ENCODE results near the gene FBN1.

The FBN1 gene

DNA sequence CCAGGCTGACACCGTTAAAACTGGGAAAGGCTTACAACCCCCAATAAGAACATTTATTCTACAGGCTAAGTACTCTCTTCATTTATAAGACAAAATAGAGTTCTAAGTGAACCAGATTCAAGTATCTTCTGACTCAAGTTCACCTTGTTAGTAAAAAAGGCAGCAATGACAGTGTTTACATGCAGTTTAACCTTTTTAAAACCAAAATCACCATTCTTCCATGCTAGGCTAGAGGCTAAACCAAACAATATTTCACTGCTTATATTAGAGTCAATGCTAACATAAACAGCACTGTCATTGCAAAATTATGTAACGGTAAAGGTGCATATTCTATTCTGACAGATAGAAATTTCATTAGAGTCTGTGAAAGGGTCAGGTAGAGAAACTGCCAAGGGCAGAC, 118.0 kb downstream of the FBN1 start:
- in situ Hi-C loops (cut with MboI; ENCODE audit: low sequenced_read_pairs): no loop called here

DNA sequence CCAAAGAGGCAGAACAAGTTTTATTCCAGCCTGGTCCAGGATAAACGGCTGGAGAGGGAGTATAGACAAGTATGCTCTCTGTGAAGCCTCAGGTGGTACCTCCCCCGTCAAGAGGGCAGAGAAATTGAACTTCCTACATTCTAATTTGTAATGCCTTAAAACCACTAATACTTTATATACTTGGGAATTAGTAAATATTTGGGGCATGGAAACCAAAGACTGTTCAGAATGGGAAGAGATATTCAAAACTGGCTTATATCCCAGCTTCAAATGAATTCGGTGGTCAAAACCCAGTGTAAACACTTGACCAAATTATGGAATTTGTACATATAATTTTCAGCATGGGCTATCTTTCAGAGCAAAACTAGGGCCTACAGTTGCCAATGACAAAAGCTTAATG, 122.6 kb downstream of the FBN1 start:
- in situ Hi-C loops (cut with MboI; ENCODE audit: low sequenced_read_pairs): no loop called here

DNA sequence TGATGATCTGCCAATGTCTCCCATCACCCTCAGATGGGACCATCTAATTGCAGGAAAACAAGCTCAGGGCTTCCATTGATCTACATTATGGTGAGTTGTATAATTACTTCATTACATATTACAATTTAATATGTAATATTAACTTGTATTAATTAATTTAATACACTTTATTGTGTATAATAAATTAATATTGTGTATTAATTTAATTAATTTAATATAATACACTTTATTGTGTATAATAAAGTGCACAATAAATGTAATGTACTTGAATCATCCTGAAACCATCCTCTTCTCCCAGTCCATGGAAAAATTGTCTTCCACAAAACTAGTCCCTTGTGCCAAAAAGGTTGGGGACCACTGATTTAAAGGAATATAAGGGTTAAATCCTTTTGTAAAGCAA, 123.4 kb downstream of the FBN1 start:
- in situ Hi-C loops (cut with MboI; ENCODE audit: low sequenced_read_pairs): no loop called here

DNA sequence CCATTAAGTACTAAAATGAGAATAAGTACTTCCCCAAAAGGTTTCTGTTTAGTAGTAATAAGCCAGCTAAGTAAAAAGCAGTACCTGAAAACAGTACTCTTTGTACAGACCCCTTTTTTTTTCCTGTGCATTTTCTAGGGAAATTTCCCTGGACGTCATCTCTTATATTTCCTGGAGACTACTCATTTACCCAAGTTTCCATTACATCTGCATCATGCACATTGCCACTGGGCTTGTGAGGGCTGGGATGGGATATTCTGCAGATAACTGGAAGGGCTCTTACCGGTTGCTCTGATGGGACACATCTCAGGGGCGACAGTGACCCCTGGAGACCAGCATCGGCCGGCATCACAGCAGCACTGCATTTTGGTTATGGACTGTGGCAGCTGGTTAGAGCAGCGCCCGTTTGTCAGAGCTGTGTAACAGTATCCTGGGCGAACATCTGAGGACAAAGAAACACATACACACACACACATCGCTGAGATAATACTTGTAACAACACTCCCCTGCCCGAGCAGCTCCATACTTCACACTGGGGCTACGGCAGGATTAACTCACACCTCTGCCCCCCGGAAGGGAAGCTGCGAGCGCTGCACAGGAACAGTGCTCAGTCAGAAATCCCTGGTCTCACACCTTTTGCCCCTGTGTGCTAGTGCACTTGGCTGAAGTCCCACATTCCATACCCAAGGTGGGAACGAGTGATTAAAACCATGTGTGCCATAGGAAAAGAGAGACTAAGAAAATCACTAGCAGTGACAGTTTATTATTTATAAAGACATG, 124.9 kb downstream of the FBN1 start:
- in situ Hi-C loops (cut with MboI; ENCODE audit: low sequenced_read_pairs): no loop called here

DNA sequence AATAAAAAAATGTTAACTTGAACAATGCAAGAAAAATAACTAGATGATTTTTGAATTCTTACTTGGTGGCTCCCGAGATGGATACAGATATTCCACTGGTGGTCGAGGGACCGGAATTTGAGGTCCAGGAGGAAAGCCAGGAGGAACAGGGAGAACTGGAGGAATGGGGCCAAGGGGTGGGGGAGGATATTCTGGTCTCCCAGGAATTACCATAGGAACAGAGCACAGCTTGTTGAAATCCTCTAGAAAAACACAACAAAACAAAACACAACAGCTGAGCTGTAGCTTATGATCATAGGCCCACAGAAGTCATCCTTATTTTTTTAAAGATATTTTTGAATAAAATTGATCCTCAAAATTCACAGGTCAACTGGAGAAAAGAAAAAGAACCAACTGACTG, 129.4 kb downstream of the FBN1 start:
- in situ Hi-C loops (cut with MboI; ENCODE audit: low sequenced_read_pairs): no loop called here

DNA sequence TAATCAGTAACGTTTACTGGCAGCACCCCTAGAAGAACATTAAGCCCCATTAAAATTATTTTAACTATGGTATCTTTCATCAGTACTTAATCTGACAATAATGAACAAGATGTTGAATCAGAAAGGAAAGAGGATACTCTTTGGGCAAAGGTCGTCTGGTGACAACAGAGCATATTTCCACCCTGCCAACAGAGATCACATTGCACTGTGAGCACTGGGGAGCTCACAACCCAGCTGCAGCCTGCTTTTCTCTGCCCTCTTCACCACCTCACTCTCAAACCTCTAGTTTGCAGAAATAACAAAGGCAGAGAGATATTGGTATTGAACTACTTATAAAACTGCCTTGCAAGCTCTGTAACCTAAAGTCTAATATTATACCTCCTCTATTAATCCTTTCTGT, 130.0 kb downstream of the FBN1 start:
- in situ Hi-C loops (cut with MboI; ENCODE audit: low sequenced_read_pairs): no loop called here

DNA sequence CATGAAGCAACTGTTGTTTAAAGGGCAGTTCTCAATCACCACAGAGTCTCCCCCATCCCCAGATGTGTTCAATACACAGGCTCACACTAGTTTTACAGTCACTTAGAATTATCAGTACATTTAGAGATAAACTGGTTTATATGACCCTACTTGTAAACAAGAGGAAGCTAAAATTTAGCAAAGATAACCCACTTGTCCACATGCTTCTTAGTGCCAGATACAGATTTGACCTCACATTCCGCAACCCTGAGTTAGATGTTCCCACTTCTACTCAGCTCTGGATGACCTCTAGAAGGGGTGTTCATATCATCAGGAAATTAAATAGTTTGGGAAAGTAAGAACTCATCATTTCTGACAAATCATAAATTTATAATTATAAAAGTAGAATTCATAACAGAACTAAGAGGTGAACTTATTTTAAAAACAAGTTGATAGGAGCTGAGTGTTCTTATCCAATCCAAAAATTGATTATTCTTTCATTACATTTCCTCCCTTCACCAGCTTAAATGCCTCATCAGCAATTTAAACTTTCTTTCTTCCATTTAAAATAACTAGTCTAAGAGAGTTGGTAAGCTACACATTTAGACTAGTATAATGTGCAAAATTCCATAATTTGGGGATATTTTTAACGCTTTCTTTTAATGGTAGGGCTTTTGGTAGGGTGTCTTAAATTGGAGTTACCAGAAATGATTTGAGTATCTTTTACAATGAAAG, 131.2 kb downstream of the FBN1 start:
- in situ Hi-C loops (cut with MboI; ENCODE audit: low sequenced_read_pairs): no loop called here

DNA sequence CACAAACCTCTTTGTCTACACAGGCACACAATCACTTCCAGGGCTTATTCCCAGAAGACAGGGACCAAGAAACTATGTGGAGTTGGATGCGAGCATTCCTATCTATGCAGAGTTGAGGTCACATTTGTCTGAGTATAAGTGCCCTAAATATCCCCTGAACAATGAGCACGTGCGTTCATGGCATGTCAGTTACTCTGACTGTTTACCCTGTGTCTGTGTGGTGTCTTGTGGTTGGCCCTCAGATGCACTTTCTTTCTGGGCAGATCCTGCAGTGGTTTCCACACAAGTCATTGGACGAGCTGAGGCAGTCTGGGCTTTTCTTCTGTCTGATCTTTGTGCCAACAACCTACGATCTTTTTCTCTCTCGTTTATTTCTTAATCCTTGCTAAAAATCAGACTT, 134.5 kb downstream of the FBN1 start:
- in situ Hi-C loops (cut with MboI; ENCODE audit: low sequenced_read_pairs): no loop called here

DNA sequence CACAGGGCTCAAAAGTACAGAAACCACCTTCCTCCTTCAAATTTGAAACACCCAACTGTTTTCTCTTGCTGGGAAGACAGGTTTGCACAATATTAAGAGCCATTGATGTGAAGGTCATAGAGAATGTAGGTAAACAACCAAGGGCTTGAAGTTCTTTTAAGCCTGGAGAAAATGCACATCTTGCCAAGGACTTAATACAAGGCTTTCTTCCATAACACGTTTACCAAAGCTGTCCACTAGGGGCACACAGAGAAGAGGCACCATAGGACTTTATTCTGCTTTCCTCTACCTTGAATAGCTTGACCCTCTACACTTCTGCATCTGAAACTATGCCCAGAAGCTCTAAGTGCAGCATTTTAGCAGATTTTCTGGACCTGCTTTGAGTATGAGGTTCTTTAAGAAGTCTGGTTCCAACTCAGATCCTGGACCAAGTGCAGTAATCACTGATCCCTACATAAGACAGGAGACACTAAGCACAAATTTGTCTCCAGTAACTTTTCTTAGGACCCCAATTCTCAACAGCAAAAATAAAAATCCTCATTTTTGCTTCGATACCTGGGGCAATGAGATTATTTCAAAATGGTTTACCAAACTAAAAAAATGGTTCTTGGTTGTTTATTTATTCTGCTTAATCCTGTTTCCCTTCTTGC, 138.0 kb downstream of the FBN1 start:
- in situ Hi-C loops (cut with MboI; ENCODE audit: low sequenced_read_pairs): no loop called here

DNA sequence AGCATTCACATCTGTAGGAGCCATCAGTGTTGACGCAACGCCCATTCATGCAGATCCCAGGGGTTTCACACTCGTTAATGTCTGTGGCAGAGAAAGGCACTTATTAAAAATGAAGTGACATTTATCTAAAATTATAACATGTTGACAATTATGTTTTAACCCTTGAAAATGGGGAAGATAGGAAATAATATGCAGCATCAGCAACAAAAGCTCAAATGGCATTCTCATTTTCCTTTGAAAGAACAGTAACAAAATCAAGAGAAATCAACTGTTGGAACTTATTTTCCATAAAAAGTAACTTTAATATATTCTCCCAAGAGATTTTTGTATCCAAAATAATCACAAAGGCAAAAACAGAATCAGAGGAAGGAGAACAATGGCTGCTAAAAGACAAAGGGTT, 140.4 kb downstream of the FBN1 start:
- in situ Hi-C loops (cut with MboI; ENCODE audit: low sequenced_read_pairs): no loop called here

DNA sequence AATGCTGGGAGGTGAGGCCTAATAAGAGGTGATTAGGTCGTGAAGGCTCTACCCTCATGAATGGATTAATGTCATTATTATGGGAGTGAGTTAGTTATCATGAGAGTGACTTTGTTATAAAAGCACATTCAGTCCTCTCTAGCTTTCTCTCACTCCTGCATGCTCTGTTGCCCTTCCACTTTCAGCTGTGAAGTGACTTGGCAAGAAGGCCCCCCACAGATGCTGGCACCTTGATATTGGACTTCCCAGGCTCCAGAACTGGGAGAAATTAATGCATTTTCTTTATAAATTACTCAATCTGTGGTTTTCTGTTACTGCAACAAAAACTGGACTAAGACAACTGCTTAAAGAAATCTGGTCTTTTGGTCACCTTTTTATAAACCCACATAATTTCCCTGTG, 144.3 kb downstream of the FBN1 start:
- in situ Hi-C loops (cut with MboI; ENCODE audit: low sequenced_read_pairs): no loop called here

DNA sequence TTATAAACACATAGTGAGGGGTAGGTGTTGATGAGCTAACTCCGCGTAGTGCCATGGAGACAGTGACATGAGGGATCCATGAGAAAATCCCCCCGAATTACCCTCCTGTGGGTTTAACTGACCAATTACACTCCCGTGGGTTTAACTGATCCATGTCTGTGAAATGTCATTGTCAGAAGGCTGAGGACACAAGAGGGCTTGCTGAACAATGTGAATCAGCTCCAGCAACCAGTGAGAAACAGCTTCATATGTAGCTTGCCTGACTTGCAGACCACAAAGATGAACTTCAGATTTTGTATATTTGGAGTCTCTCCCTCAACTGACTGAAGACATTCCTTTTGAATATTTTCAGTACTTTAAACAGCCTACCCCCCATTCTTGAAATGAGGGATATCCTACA, 144.9 kb downstream of the FBN1 start:
- in situ Hi-C loops (cut with MboI; ENCODE audit: low sequenced_read_pairs): no loop called here

DNA sequence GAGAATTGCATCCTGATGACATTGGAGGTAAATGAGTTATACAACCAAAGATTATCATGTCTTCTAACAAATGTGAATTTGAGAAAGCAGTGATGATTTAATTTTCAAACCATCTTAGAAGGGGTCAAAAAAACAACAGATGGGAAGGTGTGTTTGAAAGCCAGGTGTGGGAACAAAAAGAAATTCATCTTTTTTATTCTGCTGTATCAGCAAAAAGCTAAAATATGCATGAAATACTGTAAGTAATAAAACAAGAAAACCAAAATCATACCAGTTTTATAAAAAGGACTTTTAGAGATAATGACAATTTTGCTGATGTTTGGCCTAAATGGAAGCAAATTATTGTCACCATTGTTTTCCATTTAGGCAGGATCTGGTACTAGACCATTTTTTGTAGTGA, 145.5 kb downstream of the FBN1 start:
- in situ Hi-C loops (cut with MboI; ENCODE audit: low sequenced_read_pairs): no loop called here

DNA sequence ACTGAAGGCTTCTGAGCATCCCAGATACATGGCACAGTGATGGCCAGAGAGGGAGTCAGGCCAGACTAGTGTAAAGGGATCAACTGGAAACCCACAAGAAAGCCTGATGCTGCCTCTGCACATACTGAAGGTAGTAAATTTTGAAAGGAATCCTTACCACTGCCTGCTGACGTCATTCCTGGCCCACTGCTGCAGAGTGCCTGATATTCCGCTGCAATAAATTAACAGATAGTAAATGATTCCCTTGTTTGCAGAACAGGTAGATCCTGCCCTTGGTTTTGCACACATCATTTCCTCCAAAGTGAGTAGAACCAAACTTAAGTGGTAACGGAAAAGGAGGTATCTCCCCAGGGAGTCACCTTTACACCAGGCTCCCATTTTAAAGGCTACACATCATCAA, 146.7 kb downstream of the FBN1 start:
- in situ Hi-C loops (cut with MboI; ENCODE audit: low sequenced_read_pairs): no loop called here

DNA sequence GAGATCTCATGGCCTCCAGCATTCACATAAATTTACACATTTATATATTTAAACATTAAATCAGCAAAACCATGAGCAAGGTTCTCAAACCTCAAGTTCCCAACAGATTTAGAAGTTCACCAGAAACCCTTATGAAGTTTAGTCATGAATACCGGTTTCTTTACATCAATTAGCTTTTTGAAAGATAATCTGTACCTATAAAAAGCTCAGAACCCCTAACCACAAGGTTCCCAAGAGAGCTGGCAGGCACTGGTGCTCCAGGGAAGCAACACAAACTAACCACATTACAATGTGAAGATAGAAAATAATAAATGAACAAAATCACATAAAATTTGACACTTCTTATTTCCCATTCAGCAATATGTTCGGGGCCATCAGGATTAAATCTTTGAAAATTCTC, 150.9 kb downstream of the FBN1 start:
- in situ Hi-C loops (cut with MboI; ENCODE audit: low sequenced_read_pairs): no loop called here

DNA sequence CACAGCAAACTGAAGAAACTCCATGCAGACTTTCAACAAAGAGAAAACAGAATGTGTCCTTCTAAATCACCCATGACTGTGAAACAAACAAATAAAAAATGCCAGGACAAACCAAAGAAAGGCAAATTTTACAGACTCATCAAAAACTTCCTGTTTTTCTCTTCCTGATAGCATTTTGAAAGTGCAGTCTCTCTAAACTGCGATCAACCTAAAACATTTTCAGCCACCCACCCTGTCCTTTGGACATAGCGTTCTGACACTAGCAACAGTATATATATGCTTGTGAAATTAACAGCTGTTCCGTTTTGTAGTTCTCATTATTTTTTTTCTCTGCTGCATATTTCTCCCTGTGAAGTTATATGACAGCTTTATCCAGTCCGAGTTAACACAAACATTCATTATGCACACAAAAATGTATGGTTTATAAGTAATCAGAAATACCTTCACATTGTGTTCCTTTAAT, 151.7 kb downstream of the FBN1 start:
- in situ Hi-C loops (cut with MboI; ENCODE audit: low sequenced_read_pairs): no loop called here

DNA sequence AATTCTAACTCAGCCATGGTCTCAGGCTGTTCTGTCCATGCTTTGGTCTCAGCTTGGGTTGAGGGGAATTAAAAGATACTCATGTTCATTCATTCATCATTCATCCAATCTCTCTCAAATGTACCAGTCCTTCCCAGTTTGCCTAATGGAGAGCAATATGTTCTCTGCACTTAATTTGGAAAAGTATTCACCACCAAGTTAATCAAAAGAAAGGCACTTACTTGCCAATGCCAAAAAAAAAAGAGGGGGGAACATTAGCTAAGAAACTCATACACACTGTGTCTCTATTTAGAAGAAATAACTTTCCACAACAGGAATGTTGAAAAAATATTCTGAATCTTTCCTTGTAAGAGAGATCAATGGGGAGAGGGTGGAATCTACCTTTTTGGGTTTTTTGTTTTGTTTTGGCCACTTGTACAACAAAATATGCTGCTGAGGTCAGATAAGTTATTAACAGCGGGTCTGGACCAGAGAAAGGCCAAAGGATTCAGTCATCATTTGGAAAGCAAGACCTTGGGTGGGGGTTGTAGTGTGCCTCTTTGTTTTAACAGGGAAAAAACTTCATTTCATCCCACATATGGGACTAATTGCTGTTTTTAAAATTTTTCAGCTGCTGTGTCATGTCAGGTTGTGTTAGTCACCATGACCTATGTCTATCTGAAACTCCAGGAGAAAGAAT, 152.3 kb downstream of the FBN1 start:
- in situ Hi-C loops (cut with MboI; ENCODE audit: low sequenced_read_pairs): no loop called here

DNA sequence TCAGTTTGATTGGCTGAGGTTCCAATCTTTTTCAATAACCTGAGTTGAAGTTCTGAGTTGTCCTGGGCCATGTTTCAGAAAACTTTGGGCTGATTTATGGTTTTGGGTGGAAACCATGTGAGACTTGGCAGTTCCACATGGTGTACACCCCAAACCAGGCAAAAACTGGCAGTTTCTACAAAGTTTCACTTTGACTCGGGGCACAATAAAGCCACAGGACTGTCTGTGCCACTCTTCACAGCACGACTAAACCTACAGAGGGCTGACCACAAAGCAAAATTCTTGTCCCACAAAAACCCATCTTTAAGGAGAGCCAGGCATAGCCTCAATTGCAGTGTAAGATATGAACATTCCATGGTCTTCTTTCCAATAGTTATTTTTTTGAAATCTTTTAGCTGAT, 159.3 kb downstream of the FBN1 start:
- in situ Hi-C loops (cut with MboI; ENCODE audit: low sequenced_read_pairs): no loop called here

DNA sequence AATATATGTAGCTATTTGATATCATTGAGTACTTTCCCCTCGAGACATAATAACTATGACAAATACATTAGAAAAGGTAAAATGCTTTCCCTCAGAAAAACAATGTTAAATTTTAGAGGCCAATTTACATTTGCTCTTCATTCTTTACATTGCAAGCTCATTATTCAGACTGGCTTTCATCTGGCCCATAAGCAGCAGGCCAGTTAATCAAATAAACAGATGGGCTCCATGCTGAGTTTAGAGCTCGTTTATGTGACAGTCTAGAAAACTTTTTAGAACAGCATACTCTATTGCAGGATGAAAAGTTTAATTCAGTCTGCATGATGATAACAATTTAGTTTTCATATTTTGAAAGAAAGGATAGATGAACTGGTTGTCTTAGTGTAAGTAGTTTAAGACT, 163.7 kb downstream of the FBN1 start:
- in situ Hi-C loops (cut with MboI; ENCODE audit: low sequenced_read_pairs): no loop called here

DNA sequence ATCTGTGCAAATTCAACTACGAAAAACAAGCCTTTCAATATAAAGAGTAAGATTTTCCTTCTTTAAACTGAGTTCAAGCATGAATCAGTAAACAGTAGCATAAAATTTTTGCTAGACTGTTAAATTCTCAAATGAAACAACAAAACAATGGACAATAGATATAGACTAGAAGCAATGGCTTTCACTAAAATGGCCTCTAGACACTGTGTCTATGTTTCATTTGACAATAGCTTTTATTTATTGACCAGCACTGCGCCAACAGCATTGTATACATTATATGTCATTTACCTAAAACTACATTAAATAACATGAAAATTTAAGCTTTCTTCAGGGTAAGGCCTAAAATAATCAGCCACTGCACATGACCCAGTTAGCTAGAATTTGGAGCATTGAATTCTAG, 165.8 kb downstream of the FBN1 start:
- in situ Hi-C loops (cut with MboI; ENCODE audit: low sequenced_read_pairs): no loop called here

DNA sequence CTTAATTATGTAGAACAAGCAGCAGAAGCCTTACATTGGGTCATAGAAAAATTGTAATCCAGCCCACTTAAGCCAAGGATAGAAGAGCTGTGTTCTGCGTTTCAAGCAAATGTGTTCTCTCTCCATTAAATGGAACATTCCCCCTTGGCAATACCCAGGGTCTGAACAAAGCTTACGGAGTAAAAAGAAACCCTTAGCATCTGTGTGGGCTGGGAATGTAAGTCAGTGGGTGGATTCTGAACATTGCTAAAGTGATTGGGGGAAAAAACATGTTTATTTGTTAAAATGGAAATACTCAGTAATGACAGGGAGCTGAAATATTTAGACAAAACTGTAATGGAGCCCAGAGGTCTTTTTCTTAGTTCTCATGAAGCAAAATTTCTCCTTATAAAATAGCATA, 166.9 kb downstream of the FBN1 start:
- in situ Hi-C loops (cut with MboI; ENCODE audit: low sequenced_read_pairs): no loop called here

Measured in hTERT RPE-1 (cell line).